ENCODE measurements around the gene DDX39A.
A peak's percentile ranks its signal among the peaks of the same experiment; 100 is the strongest.

The DDX39A gene

GRCh38 chr19:14416817-14417231 is 2.3 kb downstream of the DDX39A start:
- H3K9me3 Mint-ChIP-seq: peaks cover 4% of the 10 kb centered on the region
- H3K4me3 Mint-ChIP-seq: peak overlapping the region; percentile 90
- H3K27me3 Mint-ChIP-seq: no peaks in the 10 kb centered on the region
- peak overlapping the region; percentile 88 for H3K27ac Mint-ChIP-seq
- H3K36me3 Mint-ChIP-seq (ENCODE audit: low read depth): peaks cover 59% of the 10 kb centered on the region
- H3K4me1 Mint-ChIP-seq (ENCODE audit: low read depth): peaks cover 65% of the 10 kb centered on the region

- Mint-ChIP-seq H3K27ac (peak overlapping the region; percentile 88), H3K9me3 (peaks cover under 1% of the 10 kb centered on the region), H3K27me3 (no peaks in the 10 kb centered on the region), H3K4me1 (ENCODE audit: low read depth) (peaks cover 64% of the 10 kb centered on the region), H3K4me3 (peak overlapping the region; percentile 90), H3K36me3 (ENCODE audit: low read depth) (peaks cover 73% of the 10 kb centered on the region)
These were observed 4.0 kb downstream of the DDX39A start for GRCh38 chr19:14414926-14415690.

DNA sequence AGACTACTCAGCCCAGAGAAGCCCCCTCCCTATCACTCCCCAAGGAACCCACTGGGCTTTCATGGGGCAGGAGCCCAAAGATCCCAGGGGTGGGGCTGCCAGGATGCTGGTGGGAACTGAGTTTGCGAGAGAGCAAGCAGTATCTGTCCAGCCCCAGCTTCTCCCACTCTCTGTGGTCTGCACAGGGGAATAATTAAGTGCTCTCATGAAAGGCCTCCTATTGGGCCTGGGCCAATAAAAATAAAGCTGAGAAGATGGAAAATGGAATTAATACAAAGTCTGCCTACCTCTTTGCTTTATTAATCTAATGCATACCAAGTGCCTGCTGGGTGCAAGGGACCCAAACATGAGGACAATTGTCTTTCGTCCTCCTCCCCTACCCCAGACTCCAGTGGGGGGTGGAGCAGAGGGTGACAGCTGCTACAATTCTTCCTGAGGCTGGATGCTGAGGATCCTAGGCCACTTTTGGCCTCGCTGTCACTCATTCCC is 5.4 kb downstream of the DDX39A start:
- no peaks in the 10 kb centered on the region for H3K27me3 Mint-ChIP-seq
- H3K4me3 Mint-ChIP-seq: peak overlapping the region; percentile 37
- H3K36me3 Mint-ChIP-seq (ENCODE audit: low read depth): peaks cover 81% of the 10 kb centered on the region
- no peaks in the 10 kb centered on the region for H3K9me3 Mint-ChIP-seq
- peaks cover 64% of the 10 kb centered on the region for H3K4me1 Mint-ChIP-seq (ENCODE audit: low read depth)
- H3K27ac Mint-ChIP-seq: peak overlapping the region; percentile 72

DNA sequence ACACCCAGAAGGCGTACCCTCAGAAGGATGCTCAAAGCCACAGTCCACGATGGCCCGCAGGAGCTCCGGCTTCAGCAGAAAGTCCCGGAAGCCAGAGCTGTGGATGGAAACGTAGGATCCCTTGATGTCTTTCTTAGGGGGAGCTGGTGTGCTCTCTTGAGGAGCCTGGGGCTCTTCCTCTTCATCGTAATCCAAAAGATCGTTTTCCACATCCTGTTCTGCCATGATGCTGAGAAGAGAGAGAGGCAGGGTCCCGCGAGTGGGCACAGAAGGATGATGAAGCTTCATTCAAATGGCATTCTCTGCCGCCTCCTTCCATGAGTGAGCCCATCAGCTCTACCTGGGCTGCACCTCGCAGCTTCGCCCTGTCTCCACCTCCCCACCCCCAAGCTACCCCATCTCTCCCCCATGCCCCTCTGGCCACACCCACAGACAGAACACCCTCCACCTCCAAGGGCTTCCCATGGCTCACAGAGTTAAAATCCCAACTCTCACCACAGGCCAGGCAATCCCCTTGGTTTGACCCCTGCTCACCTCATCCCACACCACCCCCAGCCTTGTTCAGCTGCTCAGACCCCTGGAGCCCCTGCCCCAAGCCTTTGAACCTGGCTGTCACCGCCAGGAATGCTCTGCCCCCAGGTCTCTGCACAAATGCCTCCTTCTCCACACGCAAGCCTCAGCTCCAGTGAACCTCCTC is 6.0 kb downstream of the DDX39A start:
- peak overlapping the region; percentile 37 for H3K4me3 Mint-ChIP-seq

GRCh38 chr19:14412324-14412995 is 6.7 kb downstream of the DDX39A start:
- Mint-ChIP-seq H3K36me3 (ENCODE audit: low read depth) (peaks cover 82% of the 10 kb centered on the region), H3K9me3 (no peaks in the 10 kb centered on the region), H3K27me3 (no peaks in the 10 kb centered on the region), H3K4me3 (no peak overlapping the region), H3K4me1 (ENCODE audit: low read depth) (peaks cover 65% of the 10 kb centered on the region), H3K27ac (no peak overlapping the region)

More for the DNA sequence above, 6.0 kb downstream of the DDX39A start:
- Mint-ChIP-seq H3K9me3 (no peaks in the 10 kb centered on the region), H3K4me1 (ENCODE audit: low read depth) (peaks cover 69% of the 10 kb centered on the region), H3K27ac (peak overlapping the region; percentile 72), H3K27me3 (no peaks in the 10 kb centered on the region), H3K36me3 (ENCODE audit: low read depth) (peaks cover 83% of the 10 kb centered on the region)

GRCh38 chr19:14411938-14412245 is 7.2 kb downstream of the DDX39A start:
- Mint-ChIP-seq H3K27ac (no peak overlapping the region), H3K36me3 (ENCODE audit: low read depth) (peaks cover 81% of the 10 kb centered on the region), H3K4me1 (ENCODE audit: low read depth) (peaks cover 62% of the 10 kb centered on the region), H3K27me3 (no peaks in the 10 kb centered on the region), H3K9me3 (no peaks in the 10 kb centered on the region), H3K4me3 (no peak overlapping the region)

DNA sequence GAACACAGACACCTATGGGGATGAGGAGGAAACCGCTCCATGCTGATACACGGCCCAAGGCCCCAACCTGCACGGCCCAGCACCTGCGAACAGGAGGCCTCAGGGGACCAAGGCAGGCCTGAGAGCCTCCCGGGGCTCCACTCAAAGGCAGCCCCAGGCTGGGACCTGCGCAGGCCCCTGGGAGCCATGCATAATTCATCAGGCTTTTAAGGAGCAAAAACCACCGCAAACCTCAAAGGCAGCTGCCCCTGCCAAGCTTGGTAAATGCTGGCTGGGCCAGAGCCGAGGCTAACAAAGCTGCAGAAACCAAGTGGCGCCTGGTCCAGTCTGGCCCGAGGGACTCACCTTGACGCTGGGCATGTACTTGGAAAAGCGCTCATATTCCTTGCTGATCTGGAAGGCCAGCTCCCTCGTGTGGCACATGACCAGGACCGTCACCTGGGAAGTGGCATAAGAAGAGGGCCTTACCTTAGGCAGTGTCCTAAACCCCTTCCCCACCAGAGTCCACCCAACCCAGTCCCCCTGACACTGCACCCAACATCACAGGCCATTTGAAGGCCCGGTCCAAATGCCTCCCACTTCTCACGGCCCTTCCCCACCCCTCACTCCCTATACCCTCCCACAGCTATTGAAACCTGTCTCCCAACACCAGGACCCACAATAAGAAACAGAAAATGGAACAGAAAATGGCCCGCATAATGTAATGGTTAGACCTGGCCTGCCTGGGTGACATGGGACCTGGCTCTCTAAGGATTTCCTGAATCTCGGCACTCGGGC is 7.8 kb downstream of the DDX39A start:
- Mint-ChIP-seq H3K4me3 (peak overlapping the region; percentile 59), H3K9me3 (no peaks in the 10 kb centered on the region), H3K27ac (peak overlapping the region; percentile 84), H3K4me1 (ENCODE audit: low read depth) (peaks cover 57% of the 10 kb centered on the region), H3K36me3 (ENCODE audit: low read depth) (peaks cover 81% of the 10 kb centered on the region), H3K27me3 (no peaks in the 10 kb centered on the region)

DNA sequence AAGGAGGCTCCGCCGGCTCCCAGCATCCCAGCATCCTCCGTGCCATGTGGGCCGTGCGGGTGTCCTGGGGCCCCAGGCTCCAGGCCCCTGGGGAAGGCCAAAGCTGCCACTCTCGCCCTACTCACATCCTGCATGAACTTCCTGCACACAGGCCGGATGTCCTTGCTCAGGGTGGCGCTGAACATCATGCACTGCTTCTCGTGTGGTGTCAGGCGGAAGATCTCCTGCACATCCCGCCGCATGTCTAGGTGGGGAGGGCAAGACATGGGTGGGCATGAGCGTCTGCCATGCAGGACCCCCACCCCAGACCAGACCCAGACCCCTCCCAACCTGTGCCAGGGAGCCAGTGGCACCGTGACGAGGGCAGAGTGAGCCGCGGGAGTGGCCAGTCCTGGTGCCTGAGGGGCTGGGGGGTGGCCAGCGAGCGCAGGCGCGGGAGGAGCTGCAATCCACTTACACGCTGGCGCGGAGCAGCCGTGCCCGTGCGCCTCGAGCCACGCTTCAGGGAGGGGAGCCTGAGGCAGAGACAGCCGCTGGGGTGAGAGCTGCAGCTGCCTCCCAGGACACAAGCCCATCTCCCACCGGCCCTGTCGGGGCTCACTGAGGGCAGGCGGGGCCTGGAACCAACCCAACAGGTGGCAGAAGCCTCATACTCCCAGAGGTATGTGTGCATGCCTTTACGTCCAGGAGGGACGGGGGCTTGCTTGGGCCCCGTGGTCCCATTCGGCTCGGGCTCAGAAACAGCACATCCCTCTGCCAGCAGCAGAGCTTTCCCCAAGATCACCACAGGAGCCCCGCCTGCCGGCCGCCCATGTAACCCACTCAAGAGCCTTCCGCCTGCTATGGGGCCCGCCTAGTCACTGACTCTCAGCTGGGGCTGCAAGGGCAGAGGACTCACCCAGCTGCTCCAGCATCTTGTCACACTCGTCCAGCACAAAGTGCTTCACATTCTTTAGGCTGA is 8.8 kb downstream of the DDX39A start:
- Mint-ChIP-seq H3K4me3 (peak overlapping the region; percentile 59), H3K4me1 (ENCODE audit: low read depth) (peaks cover 51% of the 10 kb centered on the region), H3K9me3 (no peaks in the 10 kb centered on the region), H3K27me3 (no peaks in the 10 kb centered on the region), H3K36me3 (ENCODE audit: low read depth) (peaks cover 78% of the 10 kb centered on the region), H3K27ac (peak overlapping the region; percentile 84)

- Mint-ChIP-seq H3K4me3 (peak overlapping the region; percentile 53), H3K36me3 (ENCODE audit: low read depth) (peaks cover 78% of the 10 kb centered on the region), H3K27me3 (no peaks in the 10 kb centered on the region), H3K27ac (peak overlapping the region; percentile 59), H3K4me1 (ENCODE audit: low read depth) (peaks cover 44% of the 10 kb centered on the region), H3K9me3 (no peaks in the 10 kb centered on the region)
These were observed 9.8 kb downstream of the DDX39A start for GRCh38 chr19:14409146-14410023.

- no peaks in the 10 kb centered on the region for H3K27me3 Mint-ChIP-seq
- H3K4me1 Mint-ChIP-seq (ENCODE audit: low read depth): peaks cover 39% of the 10 kb centered on the region
- H3K27ac Mint-ChIP-seq: peak overlapping the region; percentile 59
- H3K36me3 Mint-ChIP-seq (ENCODE audit: low read depth): peaks cover 80% of the 10 kb centered on the region
- peak overlapping the region; percentile 53 for H3K4me3 Mint-ChIP-seq
- no peaks in the 10 kb centered on the region for H3K9me3 Mint-ChIP-seq
These were observed 10.5 kb downstream of the DDX39A start for GRCh38 chr19:14408491-14409145.

DNA sequence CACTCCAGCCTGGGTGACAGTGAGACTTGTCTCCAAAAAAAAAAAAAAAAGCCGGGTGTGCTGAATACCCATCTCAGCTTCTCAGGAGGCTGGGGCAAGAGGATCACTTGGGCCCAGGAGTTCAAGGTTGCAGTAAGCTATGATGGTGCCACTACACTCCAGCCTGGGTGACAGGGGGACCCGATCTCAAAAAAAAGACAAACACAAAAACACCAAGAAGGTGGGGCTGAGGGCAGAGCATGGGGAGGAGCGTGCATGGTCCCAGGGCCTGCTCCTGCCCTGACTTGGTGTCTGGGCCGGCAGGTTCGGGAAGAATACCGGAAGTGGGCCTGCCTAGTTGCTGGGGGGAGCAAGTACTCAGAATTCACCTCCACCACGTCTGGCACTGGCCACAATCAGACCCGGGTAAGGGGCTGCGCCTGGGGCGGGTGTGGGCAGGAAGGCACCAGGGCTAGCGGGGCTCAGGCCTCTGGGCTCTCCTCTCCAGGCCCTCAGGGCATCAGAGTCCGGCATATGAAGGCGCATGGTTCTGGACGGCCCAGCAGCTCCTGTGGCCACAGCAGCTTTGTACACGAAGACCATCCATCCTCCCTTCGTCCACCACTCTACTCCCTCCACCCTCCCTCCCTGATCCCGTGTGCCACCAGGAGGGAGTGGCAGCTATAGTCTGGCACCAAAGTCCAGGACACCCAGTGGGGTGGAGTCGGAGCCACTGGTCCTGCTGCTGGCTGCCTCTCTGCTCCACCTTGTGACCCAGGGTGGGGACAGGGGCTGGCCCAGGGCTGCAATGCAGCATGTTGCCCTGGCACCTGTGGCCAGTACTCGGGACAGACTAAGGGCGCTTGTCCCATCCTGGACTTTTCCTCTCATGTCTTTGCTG is 11.3 kb downstream of the DDX39A start:
- Mint-ChIP-seq H3K4me3 (peak overlapping the region; percentile 53), H3K9me3 (no peaks in the 10 kb centered on the region), H3K27me3 (no peaks in the 10 kb centered on the region), H3K4me1 (ENCODE audit: low read depth) (peaks cover 32% of the 10 kb centered on the region), H3K36me3 (ENCODE audit: low read depth) (peaks cover 73% of the 10 kb centered on the region), H3K27ac (peak overlapping the region; percentile 61)
